NCI-H1436 (cell line): ENCODE data around the gene TDRD10.
"Not testable (repeated sequence)": the region's sequence is repeated elsewhere in the genome, so short reads cannot be mapped to it uniquely, and the experiment has no call there.

Experiments used
- DNase-seq: peaks from one replicate; lab custom pipeline; 2025; lab: John Stamatoyannopoulos, UW

TDRD10 gene

DNA sequence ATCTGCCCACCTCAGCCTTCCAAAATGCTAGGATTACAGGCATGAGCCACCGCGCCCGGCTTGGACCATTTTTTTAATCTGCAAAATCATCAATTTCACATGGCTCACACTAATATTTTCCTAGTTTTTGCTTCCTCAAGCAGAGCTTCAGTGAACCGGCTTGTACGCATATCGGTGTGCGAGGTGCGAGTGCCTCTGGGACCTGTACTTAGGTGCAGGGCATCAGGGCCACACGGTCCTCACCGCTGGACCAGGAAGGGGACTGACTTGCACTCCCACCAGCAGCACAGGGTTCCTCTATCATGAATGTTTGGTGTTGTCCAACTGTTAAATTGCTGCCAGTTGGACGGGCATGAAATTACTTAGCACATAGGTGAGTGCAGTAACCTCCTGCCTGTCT is 15.6 kb downstream of the TDRD10 start:
- no peak for DNase-seq

DNA sequence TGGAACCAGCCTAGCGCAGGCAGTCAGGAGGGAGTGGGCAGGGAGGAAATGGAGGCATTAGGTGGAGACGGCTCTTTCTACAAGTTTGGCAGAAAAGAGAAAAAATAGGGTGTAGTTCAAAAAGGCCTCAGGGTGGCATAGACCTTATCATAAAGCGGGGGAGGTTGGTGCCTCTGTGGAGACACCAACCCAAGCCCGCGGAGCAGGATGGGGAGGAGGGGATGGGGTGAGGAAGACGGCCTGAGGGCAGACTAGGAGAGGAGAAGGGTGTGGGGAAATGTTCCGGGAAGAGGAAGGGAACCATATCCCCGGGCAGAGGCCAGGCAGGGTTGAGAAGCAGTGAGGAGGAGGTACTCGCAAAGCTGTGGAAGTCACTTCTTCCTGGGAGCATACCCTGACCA is 17.6 kb downstream of the TDRD10 start:
- DNase-seq, result no peak

DNA sequence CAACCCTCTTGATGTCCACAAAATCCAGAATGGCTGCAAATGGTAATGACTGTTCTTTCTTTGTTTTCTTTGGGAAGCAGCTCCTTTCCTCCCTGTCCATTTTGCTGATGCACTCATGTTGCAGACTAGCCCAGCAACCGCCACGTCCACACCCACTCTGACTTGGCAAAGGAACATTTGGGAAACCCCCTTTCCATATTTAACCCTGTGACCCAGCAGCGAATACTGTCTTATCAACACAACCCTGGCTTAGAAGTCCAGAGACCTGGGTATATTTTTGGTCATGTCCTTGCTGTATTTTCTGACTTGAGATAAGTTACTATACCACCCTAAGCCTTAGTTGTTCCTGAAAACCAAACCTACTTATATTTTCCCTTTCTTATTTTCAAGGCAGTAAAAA is 18.3 kb downstream of the TDRD10 start:
- DNase-seq, result no peak

DNA sequence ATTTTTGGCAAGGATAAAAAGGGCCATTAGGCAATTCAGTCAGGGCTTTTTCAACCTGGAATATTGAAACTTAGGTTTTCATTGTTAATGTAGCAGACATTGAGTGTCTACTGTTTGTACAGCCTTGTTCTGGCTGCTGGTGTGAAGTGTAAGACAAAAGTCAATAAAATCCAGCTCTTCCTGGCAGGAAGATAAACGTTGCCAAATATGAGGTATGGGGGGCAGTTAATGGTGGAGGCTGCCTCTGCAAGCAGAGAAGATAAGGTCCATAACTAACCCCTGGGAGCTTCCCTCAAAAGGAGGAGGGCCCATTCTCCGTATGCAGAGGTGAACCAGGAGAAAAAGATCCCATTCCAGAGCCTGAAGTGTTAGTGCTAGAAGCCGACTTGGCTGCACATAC is 19.7 kb downstream of the TDRD10 start:
- no peak for DNase-seq

DNA sequence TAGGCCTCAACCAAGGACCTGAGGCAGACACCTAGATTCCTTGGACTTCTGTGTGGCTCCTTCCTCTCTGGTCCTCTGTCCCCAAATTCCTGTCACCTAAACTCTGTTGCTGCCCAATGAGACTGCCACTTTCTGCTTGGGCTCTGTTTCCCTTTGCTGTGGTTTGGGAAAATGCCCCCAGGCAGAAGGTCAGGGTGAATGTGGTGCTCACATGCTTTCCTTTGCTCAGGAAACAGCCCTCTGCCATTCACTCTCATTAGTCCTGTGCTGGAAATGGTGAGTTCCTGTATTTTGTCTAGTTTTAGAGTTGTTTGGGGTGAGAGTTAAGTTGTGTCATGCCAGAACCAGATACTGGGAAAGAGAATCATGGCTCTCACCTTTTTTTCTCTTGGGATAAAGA is 22.9 kb downstream of the TDRD10 start:
- no peak for DNase-seq

DNA sequence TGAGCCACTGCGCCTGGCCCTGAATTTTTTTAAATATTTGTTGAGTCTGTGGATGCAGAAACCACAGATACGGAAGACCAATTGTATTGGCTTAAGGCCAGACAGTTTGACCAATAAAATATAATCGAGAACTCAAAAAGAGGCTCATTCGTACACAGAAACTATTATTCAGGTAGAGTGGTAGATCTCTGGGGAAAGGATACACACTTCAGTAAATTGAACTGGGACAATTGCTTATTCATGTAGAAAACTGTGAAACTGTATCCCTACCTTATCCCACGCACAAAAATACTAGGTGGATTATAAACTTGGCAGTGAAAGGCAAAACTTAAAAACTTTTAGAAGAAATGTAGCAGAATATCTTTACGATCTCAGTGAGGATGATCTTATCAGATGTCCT is 25.2 kb downstream of the TDRD10 start:
- DNase-seq, result no peak

DNA sequence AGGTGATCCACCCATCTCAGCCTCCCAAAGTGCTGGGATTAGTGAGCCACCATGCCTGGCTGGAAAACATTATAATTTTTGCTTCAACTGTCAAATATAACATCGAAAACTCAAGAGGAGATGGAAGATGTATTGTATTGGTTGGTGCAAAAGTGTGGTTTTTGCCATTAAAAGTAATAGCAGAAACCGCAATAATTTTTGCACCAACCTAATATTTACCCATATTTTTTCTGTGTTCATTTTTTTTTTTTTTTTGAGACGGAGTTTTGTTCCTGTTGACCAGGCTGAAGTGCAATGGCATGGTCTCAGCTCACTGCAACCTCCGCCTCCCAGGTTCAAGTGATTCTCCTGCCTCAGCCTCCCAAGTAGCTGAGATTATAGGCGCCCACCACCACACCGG is 27.3 kb downstream of the TDRD10 start:
- no peak for DNase-seq

DNA sequence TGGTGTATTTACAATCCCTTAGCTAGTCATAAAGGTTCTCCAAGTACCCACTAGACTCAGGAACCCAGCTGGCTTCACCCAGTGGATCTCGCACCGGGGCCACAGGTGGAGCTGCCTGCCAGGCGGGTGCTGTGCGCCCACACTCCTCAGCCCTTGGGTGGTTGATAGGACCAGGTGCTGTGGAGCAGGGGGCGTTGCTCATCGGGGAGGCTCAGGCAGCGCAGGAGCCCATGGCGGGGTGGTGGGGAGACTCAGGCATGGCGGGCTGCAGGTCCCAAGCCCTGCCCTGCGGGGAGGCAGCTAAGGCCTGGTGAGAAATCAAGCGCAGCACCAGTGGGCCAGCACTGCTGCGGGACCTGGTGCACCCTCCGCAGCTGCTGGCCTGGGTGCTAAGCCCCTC is 29.9 kb downstream of the TDRD10 start:
- not testable (repeated sequence) for DNase-seq

DNA sequence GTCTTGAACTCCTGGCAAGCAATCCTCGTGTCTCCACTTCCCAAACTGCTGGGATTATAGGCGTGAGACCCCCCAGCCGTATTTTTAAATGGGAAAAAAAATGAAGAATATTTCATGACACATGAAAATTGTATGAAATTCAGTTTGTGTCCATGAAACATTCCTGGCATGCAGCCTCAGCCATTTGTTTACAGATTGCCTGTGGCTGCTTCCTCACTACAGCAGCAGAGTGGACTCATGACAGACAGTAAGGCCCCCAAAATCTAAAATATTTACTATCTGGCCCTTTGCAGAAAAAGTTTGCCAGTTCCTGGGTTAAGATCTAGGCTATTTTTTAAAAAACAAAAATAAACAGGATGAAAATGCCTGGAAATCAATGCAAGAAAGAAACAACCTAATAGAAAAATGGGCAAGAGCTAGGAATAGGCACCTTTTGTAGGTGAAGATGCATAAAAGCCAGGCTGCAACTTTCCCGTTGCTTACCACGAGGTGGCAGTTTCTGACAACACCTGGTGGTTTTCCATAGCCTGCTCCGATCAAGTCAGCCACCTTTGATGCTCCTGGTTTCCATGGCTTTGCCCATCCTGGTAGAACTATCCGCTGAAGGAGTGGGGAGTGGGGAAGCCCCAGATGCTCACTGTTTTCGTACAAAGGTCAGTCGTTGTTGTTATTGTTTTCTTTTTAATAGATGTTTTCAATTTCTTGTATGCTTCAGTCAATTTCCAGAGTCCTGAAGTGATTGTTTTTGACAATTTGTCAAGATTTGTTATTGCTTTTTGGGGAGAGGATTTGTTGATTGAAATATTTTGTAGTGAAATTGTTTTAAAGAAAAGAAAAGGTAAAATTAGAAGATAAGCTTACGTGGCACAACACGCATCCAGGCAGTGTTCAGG is 32.2 kb downstream of the TDRD10 start:
- no peak for DNase-seq

DNA sequence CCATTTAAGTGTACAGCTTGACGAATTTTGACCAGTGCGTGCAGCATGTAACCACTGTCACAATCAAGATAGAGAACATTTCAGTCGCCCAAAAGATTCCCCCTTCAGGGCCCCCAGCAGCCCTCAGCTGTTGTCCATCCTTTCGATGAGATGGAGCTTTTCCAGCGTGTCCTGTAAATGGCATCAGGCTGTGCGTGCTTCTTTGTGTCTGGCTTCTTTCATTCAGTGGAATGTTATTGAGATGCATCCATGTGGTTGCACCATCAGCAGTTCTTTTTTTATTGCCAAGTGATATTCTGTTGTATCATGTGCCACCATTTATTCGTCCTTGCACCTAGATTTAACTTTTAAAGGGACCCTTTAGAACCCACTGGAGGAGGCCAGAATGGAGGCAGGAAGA is 34.6 kb downstream of the TDRD10 start:
- no peak for DNase-seq

DNA sequence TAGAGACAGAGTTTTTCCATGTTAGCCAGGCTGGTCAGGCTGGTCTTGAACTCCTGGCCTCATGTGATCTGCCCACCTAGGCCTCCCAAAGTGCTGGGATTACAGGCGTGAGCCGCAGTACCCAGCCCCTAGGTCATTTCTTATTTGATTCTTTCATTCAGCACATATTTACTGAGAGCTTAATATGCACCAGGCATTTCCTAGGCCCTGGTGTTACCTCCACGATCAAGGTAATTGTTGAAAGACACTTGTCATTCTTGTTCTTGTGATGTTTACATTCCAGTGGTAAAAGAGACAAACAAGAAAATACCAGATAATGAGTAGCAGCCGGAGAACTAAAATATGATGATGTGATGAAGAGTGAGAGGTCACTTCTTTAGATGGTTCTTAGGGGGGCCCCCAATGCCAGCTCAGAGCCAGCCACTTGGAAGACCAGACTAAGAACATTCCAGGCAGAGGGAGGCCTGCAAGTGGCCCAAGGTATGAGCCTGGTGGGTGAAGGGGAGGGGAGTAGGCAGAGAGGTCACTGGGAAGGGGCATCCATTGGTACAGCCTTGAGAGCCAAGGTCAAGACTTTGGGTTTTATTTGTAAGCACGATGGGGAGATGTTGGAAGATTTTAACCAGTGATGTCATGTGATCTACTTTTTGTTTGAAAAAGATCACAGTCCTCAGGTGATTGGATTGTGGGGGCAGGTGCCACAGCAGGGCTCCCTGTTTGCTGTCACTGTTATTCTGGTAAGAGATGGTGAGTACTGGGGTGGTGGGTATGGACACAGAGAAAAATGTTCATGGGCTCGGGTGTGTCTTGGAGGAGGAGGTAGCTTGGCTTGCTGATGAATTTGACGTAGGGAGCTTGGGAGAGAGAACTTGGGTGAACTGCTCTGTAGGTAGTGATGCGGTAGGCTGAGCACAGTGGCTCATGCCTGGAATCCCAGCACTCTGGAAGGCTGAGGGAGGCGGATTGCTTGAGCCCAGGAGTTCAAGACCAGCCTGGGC is 37.8 kb downstream of the TDRD10 start:
- DNase-seq, result no peak

DNA sequence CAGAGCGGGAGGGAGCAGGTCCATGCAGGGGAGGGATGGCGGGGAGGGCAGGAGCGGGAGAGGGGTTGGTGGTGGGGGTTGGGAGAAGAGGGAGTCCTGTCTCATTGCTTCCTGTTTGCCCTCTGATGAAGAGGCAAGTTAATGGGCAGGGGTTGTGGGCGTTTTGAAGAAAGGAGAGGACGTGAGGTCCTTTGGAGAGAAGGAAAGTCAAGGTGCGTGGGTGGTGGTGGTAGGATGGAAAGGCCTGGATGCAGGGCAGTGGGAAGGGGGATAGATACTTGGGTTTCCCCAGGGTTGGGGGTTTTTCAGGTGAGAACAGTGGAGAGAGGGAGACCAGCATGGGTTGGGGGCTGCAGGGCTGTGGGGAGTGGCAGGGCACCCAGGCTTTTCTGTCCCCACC is 39.2 kb downstream of the TDRD10 start:
- DNase-seq, result no peak

DNA sequence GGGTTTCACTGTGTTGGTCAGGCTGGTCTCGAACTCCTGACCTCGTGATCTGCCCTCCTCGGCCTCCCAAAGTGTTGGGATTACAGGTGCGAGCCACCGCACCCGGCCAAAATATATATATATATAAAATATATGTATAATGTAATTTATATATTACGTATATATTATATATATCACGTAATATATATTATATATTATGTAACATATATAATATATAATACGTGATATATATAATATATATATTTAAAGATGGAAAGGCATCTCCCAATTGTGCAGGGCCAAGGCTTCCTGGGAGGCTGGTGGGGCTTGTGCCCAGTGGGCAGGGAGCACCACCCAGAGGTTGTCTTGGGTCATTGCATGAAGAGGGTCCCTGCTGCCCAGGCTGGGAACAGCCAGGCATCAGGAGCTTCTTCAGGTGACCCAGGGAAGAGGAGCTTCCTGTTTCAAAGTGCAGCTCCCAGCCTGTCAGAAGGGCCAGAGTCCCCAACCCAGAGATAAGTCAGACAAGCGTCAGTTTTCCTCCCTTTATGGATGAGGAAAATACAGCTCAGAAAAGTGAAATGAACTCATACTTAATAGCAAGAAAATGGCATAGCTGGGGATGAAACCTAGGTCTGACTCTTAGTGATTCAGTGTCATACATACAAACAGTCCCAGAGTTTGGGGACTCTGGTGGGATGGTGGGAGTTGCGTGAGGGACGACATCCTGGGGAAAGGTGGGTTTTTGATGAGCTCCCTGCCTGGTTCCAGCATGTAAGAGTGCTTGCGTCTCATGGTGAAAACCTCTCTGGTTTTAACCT is 44.4 kb downstream of the TDRD10 start:
- DNase-seq, result peak; percentile 63

DNA sequence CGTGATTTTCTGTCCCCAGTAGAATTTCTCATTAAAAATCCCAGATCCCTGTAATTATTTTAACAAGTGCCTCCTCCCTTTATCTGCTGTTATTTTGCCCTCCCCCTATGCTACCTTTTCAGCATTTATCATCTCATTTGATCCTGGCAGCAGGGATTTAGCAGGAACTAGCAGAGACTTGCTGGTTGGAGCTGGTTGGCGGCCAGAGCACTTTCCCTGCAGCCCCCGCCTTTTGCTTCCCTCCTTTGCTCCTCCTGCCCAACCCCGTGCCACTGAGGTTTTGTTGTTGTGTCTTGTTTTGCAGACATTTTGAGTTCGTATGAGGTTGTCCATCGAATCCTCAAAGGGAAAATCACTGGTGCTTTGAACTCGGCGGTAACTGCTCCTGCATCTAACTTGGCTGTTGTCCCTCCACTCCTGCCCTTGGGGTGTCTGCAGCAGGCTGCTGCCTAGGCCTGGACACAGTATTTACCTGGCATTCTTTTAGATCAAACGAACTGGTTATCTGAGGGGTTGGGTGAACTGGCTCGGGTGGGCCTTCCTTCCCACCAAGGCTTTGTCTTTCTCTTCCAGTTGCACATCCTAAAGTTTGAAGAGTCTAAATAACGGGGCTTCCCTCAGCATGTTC is 45.2 kb downstream of the TDRD10 start:
- DNase-seq, result no peak

DNA sequence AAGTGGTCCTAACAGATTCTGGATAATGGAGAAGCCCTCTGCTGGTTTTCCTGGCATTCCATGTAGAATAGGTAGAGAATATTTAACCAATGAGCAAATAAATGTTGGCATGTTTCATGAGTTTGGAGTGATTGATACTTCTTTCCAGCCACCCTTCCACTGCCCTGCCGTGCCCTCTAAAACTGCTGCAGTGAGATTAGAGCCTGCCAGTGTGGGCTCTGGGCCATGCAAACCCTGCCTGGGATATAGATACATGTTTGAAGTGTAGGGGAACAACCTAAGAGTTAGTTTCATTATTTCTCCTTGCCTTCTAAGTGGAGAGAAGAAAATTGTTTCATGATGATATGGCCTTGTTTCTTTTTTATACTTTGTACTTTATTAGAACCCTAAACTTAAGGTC is 46.0 kb downstream of the TDRD10 start:
- no peak for DNase-seq

DNA sequence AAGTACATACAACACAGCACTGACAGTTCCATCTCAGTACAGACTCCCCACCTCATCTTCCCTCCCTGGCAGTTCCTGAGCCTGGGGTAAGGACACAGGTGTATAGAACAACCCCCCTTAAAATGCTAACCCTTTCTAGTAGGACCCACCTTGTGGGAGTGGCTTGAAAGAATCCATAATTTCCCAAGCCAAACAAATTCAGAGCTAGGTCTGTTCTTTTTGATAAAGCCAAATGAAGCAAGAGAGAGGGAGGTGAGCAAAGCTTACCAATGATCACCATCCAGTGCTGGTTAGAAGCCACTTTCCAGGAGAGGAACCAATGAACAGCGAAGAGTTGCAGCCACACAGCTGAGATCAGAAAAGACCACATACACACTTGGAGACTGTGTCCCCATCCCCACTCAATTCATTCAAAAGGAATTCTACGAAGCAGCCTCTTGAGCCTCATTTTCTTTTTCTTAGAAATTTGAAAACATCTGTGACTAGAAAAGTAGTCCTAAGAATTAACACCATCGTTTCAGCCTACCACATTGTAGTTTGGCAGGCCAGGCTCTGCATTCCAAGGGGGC is 47.3 kb downstream of the TDRD10 start:
- no peak for DNase-seq

DNA sequence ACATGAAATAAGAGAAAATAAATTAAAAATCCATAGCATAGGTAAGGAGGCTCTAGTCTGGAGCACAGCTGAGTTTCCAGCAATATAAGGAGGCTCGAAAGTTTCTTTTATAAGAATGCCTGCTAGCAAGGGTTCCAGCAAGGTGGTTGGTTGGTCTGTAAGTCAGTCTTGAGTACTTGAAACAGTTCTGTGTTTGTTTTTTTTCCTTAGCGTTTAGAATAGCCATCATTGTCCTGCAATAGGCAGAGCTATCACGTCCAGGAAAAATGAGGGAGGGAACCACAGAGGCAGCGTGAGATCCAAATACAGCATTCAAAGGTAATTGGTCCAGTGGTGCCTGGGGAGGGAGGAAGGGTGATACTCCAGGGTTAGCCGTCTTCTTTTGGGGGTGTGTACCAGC is 48.1 kb downstream of the TDRD10 start:
- DNase-seq, result no peak

DNA sequence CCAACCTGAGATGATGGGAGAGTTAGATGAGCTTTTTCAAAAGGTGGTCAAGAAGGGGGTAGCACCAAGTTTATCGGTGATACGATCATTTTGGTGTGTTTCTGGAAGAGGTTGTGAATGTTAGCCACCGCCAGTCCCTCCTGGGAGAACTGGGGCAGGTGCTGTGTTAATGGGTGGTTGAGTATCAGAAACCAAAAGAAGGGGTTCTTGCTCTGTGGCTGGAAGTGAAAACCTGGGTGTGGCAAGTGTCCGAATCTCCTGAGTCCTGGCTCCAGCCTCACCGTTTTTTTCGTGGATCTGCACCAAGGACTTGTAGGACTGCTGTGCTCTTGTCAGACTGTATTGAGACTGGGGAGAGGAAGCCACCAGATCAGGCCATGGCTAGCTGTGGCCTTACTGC is 48.6 kb downstream of the TDRD10 start:
- DNase-seq, result no peak

DNA sequence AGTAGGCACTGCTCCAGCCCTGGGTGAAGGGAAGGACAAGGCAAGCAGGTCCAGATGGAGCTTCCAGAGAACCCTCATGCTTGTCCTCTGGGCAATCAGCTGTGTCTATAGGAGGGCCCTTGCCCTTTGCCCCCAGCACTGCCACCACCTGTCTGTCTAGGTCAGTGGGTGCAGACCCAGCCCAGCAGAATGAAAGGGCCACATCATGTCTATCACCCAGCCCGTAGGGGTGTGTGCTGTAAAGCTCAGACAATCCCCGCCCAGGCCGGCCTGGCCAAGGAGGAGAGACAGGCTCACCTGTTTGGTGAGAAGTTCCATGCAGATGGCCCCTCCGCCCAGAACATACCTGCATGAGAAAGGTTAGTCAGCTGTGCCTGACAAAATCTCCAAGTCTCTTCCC is 49.5 kb downstream of the TDRD10 start:
- no peak for DNase-seq

DNA sequence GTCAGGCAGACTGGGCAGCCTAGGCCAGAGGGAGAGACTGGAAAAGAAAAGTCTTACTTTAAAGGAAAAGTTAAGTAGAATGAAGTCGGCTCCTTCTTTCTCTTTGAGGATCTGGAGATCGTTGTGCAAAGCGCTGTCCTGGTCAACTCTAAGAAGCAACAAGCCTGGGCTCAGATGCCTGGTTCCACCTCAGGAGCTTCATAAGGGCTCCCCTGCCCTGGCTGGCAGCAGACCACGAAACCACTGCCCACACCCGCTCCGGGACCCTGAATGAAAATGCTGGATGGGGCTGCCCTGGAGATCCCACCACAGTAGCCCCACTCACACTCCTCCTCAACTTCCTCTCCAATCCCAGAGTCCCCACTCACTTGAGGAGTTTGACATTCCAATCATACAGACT is 50.0 kb downstream of the TDRD10 start:
- no peak for DNase-seq
